Smooth muscle cell (in vitro differentiated cells): ENCODE measurements around the gene RAP1GDS1. TPM values are rescaled to one million over a fixed set of nuclear protein-coding genes. Genes with fewer than 3 reads are reported as not detected.
A peak's percentile ranks its signal among the peaks of the same experiment; 100 is the strongest.

ENCODE experiments used
- DNase-seq: peaks from one replicate; lab custom pipeline; 2025; ENCODE audit not compliant: unreplicated experiment; lab: John Stamatoyannopoulos, UW
- H2AFZ ChIP-seq: fragments of 200-600 bp; sonication (generic); 2 replicates; pipeline ENCODE4 v1.6.0; 2016; ENCODE audit warnings: antibody characterized with exemption, low read depth, mild to moderate bottlenecking
- H3F3A ChIP-seq: fragments of 200-600 bp; sonication (generic); 2 replicates; pipeline ENCODE4 v1.6.0; 2017; ENCODE audit warnings: antibody characterized with exemption, low read depth
- H3K27ac ChIP-seq: fragments of 200-600 bp; sonication (generic); 2 replicates; pipeline ENCODE4 v1.5.1; 2016; ENCODE audit warnings: low read depth, mild to moderate bottlenecking
- H3K27me3 ChIP-seq: fragments of 200-600 bp; sonication (generic); 2 replicates; pipeline ENCODE4 v1.6.1; 2016; ENCODE audit warnings: low read depth, mild to moderate bottlenecking
- H3K36me3 ChIP-seq: fragments of 200-600 bp; sonication (generic); 2 replicates; pipeline ENCODE4 v1.5.1; 2016; ENCODE audit warnings: low read depth
- H3K4me1 ChIP-seq: fragments of 200-600 bp; sonication (generic); 2 replicates; pipeline ENCODE4 v1.5.1; 2016; ENCODE audit warnings: low read depth
- H3K4me2 ChIP-seq: fragments of 200-600 bp; sonication (generic); 2 replicates; pipeline ENCODE4 v1.6.0; 2016; ENCODE audit warnings: mild to moderate bottlenecking
- H3K4me3 ChIP-seq: fragments of 200-600 bp; sonication (generic); 2 replicates; pipeline ENCODE4 v1.5.1; 2016; ENCODE audit warnings: mild to moderate bottlenecking
- H3K79me2 ChIP-seq: fragments of 200-600 bp; sonication (generic); 2 replicates; pipeline ENCODE4 v1.6.0; 2016; ENCODE audit warnings: low read depth, mild to moderate bottlenecking
- H3K9ac ChIP-seq: fragments of 200-600 bp; sonication (generic); 2 replicates; pipeline ENCODE4 v1.6.0; 2016; ENCODE audit warnings: low read depth
- H3K9me3 ChIP-seq: fragments of 200-600 bp; sonication (generic); replicated peaks from 2 replicates; pipeline ENCODE4 v1.5.1; 2016; ENCODE audit warnings: low read depth
- H4K20me1 ChIP-seq: fragments of 200-600 bp; sonication (generic); 2 replicates; pipeline ENCODE4 v1.6.0; 2016; ENCODE audit warnings: low read depth
- CTCF ChIP-seq: fragments of 200-600 bp; sonication (generic); IDR thresholded peaks from 2 replicates; pipeline ENCODE4 v1.5.1; 2017; ENCODE audit warnings: borderline replicate concordance, mild to moderate bottlenecking, antibody characterized with exemption; ENCODE audit not compliant: insufficient read depth, poor library complexity, severe bottlenecking
- WGBS: methylation state at CpG from one replicate; pipeline ENCODE4 v1.1.7; 2016; ENCODE audit warnings: low lambda C conversion rate; 5-methylcytosine and 5-hydroxymethylcytosine counted together
- polyA plus RNA-seq: library from polyadenylated mRNA; unstranded; fragments of >200 nt; fragmentation: Nextera tagmentation; extraction: Ambion mirVana; gene quantifications from 2 replicates; pipeline ENCODE4 v1.2.1, GENCODE V29; 2016
- total RNA-seq: library from RNA; depleted of rRNA; stranded (reverse); fragments of >200 nt; gene quantifications from 2 replicates; pipeline ENCODE4 v1.2.3, GENCODE V29; 2014

RAP1GDS1 gene
- total and polyA plus RNA-seq, 2 experiments from 2014 or later = 28.4 to 67.9 TPM

GRCh38 chr4:98466868-98467599 is 205.8 kb downstream of the RAP1GDS1 start:
- peaks cover 9% of the 10 kb centered on the region for H3K4me1 ChIP-seq
- WGBS = 28% methylated on average over 8 of the region's 8 CpGs
- no peaks in the 10 kb centered on the region for H4K20me1 ChIP-seq
- peak overlapping the region; percentile 91 for H3K4me2 ChIP-seq
- H2AFZ ChIP-seq = no peak overlapping the region
- no peaks in the 10 kb centered on the region for H3K36me3 ChIP-seq
- no peak overlapping the region for H3K9ac ChIP-seq
- no peaks in the 10 kb centered on the region for H3K9me3 ChIP-seq
- no peak for DNase-seq
- H3K27ac ChIP-seq = no peak overlapping the region
- peaks cover 11% of the 10 kb centered on the region for H3F3A ChIP-seq
- no peaks in the 10 kb centered on the region for H3K27me3 ChIP-seq
- peak overlapping the region; percentile 59 for H3K4me3 ChIP-seq
- H3K79me2 ChIP-seq = no peaks in the 10 kb centered on the region
- TF ChIP-seq CTCF = no peak

- WGBS = 3% methylated on average over 20 of the region's 20 CpGs
- Histone ChIP-seq H3K9me3 (no peaks in the 10 kb centered on the region), H3K27ac (peak overlapping the region; percentile 52), H3K9ac (peak overlapping the region; percentile 58), H3K4me1 (peaks cover 9% of the 10 kb centered on the region), H3F3A (peaks cover 11% of the 10 kb centered on the region), H3K27me3 (no peaks in the 10 kb centered on the region), H3K79me2 (no peaks in the 10 kb centered on the region), H3K4me3 (peak overlapping the region; percentile 59), H2AFZ (peak overlapping the region; percentile 75), H3K4me2 (peak overlapping the region; percentile 91), H3K36me3 (no peaks in the 10 kb centered on the region), H4K20me1 (no peaks in the 10 kb centered on the region)
- peak; percentile 14 for DNase-seq
- peak; percentile 73 for TF ChIP-seq CTCF
Measured at GRCh38 chr4:98467627-98468072, 206.5 kb downstream of the RAP1GDS1 start.

GRCh38 chr4:98468709-98469108 is 207.5 kb downstream of the RAP1GDS1 start:
- Histone ChIP-seq H3K9me3 (no peaks in the 10 kb centered on the region), H3K36me3 (no peaks in the 10 kb centered on the region), H3K27ac (peak overlapping the region; percentile 76), H3K4me2 (peak overlapping the region; percentile 54), H2AFZ (no peak overlapping the region), H4K20me1 (no peaks in the 10 kb centered on the region), H3K4me3 (no peak overlapping the region), H3K4me1 (peaks cover 9% of the 10 kb centered on the region), H3K9ac (no peak overlapping the region), H3K27me3 (no peaks in the 10 kb centered on the region), H3K79me2 (no peaks in the 10 kb centered on the region), H3F3A (peaks cover 11% of the 10 kb centered on the region)
- no peak for DNase-seq
- TF ChIP-seq CTCF = no peak
- whole genome bisulfite sequencing = 41% methylated on average over 6 of the region's 6 CpGs

- DNase-seq = no peak
- H3K27ac ChIP-seq = peak overlapping the region; percentile 76
- 34% methylated on average over 2 of the region's 2 CpGs for WGBS
Measured at GRCh38 chr4:98469771-98470170, 208.6 kb downstream of the RAP1GDS1 start.

More at GRCh38 chr4:98469771-98470170, 208.6 kb downstream of the RAP1GDS1 start:
- Histone ChIP-seq H3K79me2 (no peaks in the 10 kb centered on the region), H4K20me1 (no peaks in the 10 kb centered on the region), H3K36me3 (no peaks in the 10 kb centered on the region), H3K4me1 (peaks cover 9% of the 10 kb centered on the region), H2AFZ (no peak overlapping the region), H3K4me2 (peak overlapping the region; percentile 54), H3K4me3 (no peak overlapping the region), H3K9ac (peak overlapping the region; percentile 23), H3K27me3 (no peaks in the 10 kb centered on the region), H3K9me3 (no peaks in the 10 kb centered on the region), H3F3A (peaks cover 11% of the 10 kb centered on the region)
- no peak for TF ChIP-seq CTCF
